ENCODE results near the gene WBP2NL.

DNA sequence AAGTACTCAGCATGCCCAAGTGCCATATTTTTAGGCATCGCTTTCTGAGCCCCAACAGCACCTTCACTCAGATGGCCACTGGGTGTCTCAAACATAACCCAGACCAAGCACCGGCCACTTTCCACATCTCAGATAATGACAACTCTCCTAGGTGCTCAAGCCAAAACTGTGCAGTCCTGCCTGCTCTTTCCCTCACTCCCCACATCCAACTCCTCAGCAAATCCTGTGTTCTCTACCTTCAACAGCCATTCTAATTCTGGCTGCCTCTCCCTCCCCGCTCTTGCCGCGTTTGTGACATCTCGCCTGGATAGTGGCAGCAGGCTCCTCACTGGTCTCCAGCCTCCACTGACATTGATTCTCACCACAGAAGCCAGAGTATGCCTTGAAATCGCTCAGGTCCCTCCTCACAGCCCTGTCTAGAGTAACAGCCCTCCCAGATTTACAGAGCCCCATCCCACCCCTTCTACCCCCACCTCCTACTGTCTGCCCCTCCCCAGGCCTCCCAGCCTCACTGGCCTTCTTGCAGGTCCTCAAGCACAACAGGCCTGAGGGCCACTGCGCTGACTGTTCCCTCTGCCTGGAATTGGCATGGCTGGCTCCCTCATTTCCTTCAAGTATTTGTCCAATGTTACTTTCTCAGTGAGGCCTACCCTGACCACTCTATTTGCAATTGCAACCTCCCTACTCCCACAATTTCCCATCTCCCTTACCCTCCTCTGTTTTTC is 74.2 kb downstream of the WBP2NL start:
- no peak for TF ChIP-seq EP300 (IDR thresholded peaks at IDR 0.05; ENCODE audit: borderline replicate concordance)
- TF ChIP-seq, protein P1, sequence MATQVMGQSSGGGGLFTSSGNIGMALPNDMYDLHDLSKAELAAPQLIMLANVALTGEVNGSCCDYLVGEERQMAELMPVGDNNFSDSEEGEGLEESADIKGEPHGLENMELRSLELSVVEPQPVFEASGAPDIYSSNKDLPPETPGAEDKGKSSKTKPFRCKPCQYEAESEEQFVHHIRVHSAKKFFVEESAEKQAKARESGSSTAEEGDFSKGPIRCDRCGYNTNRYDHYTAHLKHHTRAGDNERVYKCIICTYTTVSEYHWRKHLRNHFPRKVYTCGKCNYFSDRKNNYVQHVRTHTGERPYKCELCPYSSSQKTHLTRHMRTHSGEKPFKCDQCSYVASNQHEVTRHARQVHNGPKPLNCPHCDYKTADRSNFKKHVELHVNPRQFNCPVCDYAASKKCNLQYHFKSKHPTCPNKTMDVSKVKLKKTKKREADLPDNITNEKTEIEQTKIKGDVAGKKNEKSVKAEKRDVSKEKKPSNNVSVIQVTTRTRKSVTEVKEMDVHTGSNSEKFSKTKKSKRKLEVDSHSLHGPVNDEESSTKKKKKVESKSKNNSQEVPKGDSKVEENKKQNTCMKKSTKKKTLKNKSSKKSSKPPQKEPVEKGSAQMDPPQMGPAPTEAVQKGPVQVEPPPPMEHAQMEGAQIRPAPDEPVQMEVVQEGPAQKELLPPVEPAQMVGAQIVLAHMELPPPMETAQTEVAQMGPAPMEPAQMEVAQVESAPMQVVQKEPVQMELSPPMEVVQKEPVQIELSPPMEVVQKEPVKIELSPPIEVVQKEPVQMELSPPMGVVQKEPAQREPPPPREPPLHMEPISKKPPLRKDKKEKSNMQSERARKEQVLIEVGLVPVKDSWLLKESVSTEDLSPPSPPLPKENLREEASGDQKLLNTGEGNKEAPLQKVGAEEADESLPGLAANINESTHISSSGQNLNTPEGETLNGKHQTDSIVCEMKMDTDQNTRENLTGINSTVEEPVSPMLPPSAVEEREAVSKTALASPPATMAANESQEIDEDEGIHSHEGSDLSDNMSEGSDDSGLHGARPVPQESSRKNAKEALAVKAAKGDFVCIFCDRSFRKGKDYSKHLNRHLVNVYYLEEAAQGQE (IDR thresholded peaks at IDR 0.05; ENCODE audit: low read depth): no peak
- TF ChIP-seq RAD21 (IDR thresholded peaks at IDR 0.05; ENCODE audit: low read depth): no peak
- TF ChIP-seq YY1 (IDR thresholded peaks at IDR 0.05; ENCODE audit: low read depth): no peak
- no peak for TF ChIP-seq CEBPB (IDR thresholded peaks at IDR 0.05)

All from Ishikawa (cell line).